HepG2 (cell line): Measurements from ENCODE around the gene RPS6KC1.

Experiments
- SMC3 ChIP-seq: IDR thresholded peaks from 2 replicates; pipeline ENCODE4 v1.6.1; 2011; ENCODE audit warnings: low read length, improper control_type of control experiment
- ZC3H13 ChIP-seq: sonication (generic); formaldehyde crosslinking; IDR thresholded peaks from 2 replicates; pipeline ENCODE4 v1.8.1; 2023; ENCODE audit warnings: mild to moderate bottlenecking, missing genetic modification reagents, moderate library complexity
- TF ChIP-seq, protein P1 (sequence below): sonication (generic); formaldehyde crosslinking; IDR thresholded peaks from 2 replicates; pipeline ENCODE4 v1.5.0; 2020; ENCODE audit warnings: mild to moderate bottlenecking, missing genetic modification reagents, moderate library complexity
- TF ChIP-seq, protein P2 (sequence below): sonication (generic); formaldehyde crosslinking; conservative IDR thresholded peaks from 2 replicates; pipeline ENCODE4 v1.4.0; 2020; ENCODE audit warnings: missing genetic modification reagents

GRCh38 chr1:213264531-213264930, 213.5 kb downstream of the RPS6KC1 start:
- TF ChIP-seq ZC3H13 (no peak), SMC3 (no peak)
- TF ChIP-seq, protein P1, sequence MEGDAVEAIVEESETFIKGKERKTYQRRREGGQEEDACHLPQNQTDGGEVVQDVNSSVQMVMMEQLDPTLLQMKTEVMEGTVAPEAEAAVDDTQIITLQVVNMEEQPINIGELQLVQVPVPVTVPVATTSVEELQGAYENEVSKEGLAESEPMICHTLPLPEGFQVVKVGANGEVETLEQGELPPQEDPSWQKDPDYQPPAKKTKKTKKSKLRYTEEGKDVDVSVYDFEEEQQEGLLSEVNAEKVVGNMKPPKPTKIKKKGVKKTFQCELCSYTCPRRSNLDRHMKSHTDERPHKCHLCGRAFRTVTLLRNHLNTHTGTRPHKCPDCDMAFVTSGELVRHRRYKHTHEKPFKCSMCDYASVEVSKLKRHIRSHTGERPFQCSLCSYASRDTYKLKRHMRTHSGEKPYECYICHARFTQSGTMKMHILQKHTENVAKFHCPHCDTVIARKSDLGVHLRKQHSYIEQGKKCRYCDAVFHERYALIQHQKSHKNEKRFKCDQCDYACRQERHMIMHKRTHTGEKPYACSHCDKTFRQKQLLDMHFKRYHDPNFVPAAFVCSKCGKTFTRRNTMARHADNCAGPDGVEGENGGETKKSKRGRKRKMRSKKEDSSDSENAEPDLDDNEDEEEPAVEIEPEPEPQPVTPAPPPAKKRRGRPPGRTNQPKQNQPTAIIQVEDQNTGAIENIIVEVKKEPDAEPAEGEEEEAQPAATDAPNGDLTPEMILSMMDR (CRISPR knock-in tag) = no peak
- TF ChIP-seq, protein P2, sequence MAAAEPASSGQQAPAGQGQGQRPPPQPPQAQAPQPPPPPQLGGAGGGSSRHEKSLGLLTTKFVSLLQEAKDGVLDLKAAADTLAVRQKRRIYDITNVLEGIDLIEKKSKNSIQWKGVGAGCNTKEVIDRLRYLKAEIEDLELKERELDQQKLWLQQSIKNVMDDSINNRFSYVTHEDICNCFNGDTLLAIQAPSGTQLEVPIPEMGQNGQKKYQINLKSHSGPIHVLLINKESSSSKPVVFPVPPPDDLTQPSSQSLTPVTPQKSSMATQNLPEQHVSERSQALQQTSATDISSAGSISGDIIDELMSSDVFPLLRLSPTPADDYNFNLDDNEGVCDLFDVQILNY (CRISPR knock-in tag) = no peak
